Measurements from ENCODE around the gene CHD9NB.
A peak's percentile ranks its signal among the peaks of the same experiment; 100 is the strongest.

Gene CHD9NB

GRCh38 chr16:53043986-53044601 is 8.6 kb downstream of the CHD9NB start:
- no peaks in the 10 kb centered on the region for H3K36me3 ChIP-seq (replicated peaks in 1 of 2; ENCODE audit: control insufficient read depth in 2 of 2, insufficient read depth in 2 of 2, low read length in 2 of 2)
- peak overlapping the region; percentile 61 for H2AK5ac ChIP-seq (ENCODE audit: low read depth, low read length)
- peak overlapping the region; percentile 80 for H3K4me2 ChIP-seq (ENCODE audit: insufficient read depth, low read length, poor library complexity, severe bottlenecking)
- no peak overlapping the region for H4K91ac ChIP-seq (ENCODE audit: low read depth, low read length, poor library complexity)
- H3K23ac ChIP-seq (ENCODE audit: low read depth, low read length, poor library complexity), result no peak overlapping the region
- no peak overlapping the region for H3K4ac ChIP-seq (ENCODE audit: low read length)
- H2BK15ac ChIP-seq (ENCODE audit: low read length), result no peak overlapping the region
- H3K18ac ChIP-seq (ENCODE audit: low read length), result peak overlapping the region; percentile 89
- H2AFZ ChIP-seq (ENCODE audit: low read length), result peak overlapping the region; percentile 77
- peaks cover 0 to 2% of the 10 kb centered on the region in 2 donors for H3K9me3 ChIP-seq (replicated peaks in 1 of 2; ENCODE audit: control insufficient read depth in 2 of 2, insufficient read depth in 1 of 2, low read depth in 1 of 2, low read length in 2 of 2)
- H2BK120ac ChIP-seq (ENCODE audit: low read depth, low read length), result no peak overlapping the region
- peak overlapping the region; percentile 64 for H2BK12ac ChIP-seq (ENCODE audit: low read length)
- H3K27me3 ChIP-seq (ENCODE audit: control insufficient read depth in 3 of 3, insufficient read depth in 3 of 3, low read depth in 1 of 3, low read length in 3 of 3), result no peaks in the 10 kb centered on the region
- DNase-seq (ENCODE audit: low spot score), result peak; percentile 56
- no peak overlapping the region for H3K14ac ChIP-seq (ENCODE audit: low read length)
- peak overlapping the region; percentile 45 for H2BK5ac ChIP-seq (ENCODE audit: low read length)
- WGBS, 2 donors (ENCODE audit: extremely low coverage in 2 of 2, insufficient read length in 2 of 2, insufficient replicate concordance in 1 of 2), result no CpG with 5 or more reads among the region's 11 CpGs
- H3K27ac ChIP-seq (replicated peaks; ENCODE audit: low read length), result peak overlapping the region; percentile 42
- no peaks in the 10 kb centered on the region for H3K79me1 ChIP-seq (ENCODE audit: low read depth, low read length)
- peak overlapping the region; percentile 65 for H3K9ac ChIP-seq (ENCODE audit: low read depth, low read length, poor library complexity)
- no peak overlapping the region for H4K8ac ChIP-seq (ENCODE audit: low read depth, low read length)
- peaks cover 24 to 30% of the 10 kb centered on the region in 2 donors for H3K4me1 ChIP-seq (ENCODE audit: control insufficient read depth in 2 of 2, insufficient read depth in 1 of 2, low read depth in 1 of 2, low read length in 2 of 2)
- H3K4me3 ChIP-seq (ENCODE audit: low read length in 2 of 2), result peak overlapping the region; percentile 29 to 35

DNA sequence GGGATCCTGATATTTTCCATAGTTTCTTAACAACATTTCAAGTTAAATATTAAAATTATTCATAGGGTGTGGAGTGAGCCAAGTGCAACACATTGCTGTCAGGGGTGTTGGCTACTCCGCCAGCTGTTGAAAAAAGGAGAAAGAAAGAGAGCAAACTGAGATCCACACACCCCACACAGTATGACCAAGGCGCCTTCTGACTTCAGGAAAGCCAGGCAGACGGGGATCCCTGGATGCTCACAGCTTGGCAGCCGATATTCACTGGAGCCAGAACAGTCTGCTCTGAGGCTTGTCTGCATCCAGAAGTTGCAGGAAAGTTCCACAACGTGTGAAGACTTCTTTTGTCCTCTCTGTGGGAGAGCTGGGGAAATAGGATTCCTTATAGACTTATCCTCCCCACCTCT is 9.3 kb downstream of the CHD9NB start:
- Histone ChIP-seq H3K27ac (replicated peaks; ENCODE audit: low read length) (peak overlapping the region; percentile 38), H3K4me2 (ENCODE audit: insufficient read depth, low read length, poor library complexity, severe bottlenecking) (peak overlapping the region; percentile 80), H3K27me3 (ENCODE audit: control insufficient read depth in 3 of 3, insufficient read depth in 3 of 3, low read depth in 1 of 3, low read length in 3 of 3) (no peaks in the 10 kb centered on the region), H3K79me1 (ENCODE audit: low read depth, low read length) (no peaks in the 10 kb centered on the region), H2AFZ (ENCODE audit: low read length) (peak overlapping the region; percentile 77), H2BK15ac (ENCODE audit: low read length) (no peak overlapping the region), H3K9me3 (replicated peaks in 1 of 2; ENCODE audit: control insufficient read depth in 2 of 2, insufficient read depth in 1 of 2, low read depth in 1 of 2, low read length in 2 of 2) (peaks cover 0 to 2% of the 10 kb centered on the region in 2 donors), H3K4ac (ENCODE audit: low read length) (no peak overlapping the region), H3K14ac (ENCODE audit: low read length) (no peak overlapping the region), H3K18ac (ENCODE audit: low read length) (peak overlapping the region; percentile 66), H3K23ac (ENCODE audit: low read depth, low read length, poor library complexity) (no peak overlapping the region), H4K8ac (ENCODE audit: low read depth, low read length) (no peak overlapping the region), H2BK12ac (ENCODE audit: low read length) (no peak overlapping the region), H3K36me3 (replicated peaks in 1 of 2; ENCODE audit: control insufficient read depth in 2 of 2, insufficient read depth in 2 of 2, low read length in 2 of 2) (no peaks in the 10 kb centered on the region), H2AK5ac (ENCODE audit: low read depth, low read length) (no peak overlapping the region), H4K91ac (ENCODE audit: low read depth, low read length, poor library complexity) (no peak overlapping the region), H3K4me1 (ENCODE audit: control insufficient read depth in 2 of 2, insufficient read depth in 1 of 2, low read depth in 1 of 2, low read length in 2 of 2) (peaks cover 24 to 30% of the 10 kb centered on the region in 2 donors), H2BK120ac (ENCODE audit: low read depth, low read length) (no peak overlapping the region), H2BK5ac (ENCODE audit: low read length) (peak overlapping the region; percentile 45), H3K9ac (ENCODE audit: low read depth, low read length, poor library complexity) (no peak overlapping the region), H3K4me3 (ENCODE audit: low read length in 2 of 2) (peak overlapping the region; percentile 29 to 34)
- WGBS, 2 donors (ENCODE audit: extremely low coverage in 2 of 2, insufficient read length in 2 of 2, insufficient replicate concordance in 1 of 2), result no CpG with 5 or more reads among the region's 5 CpGs
- DNase-seq (ENCODE audit: low spot score), result no peak

DNA sequence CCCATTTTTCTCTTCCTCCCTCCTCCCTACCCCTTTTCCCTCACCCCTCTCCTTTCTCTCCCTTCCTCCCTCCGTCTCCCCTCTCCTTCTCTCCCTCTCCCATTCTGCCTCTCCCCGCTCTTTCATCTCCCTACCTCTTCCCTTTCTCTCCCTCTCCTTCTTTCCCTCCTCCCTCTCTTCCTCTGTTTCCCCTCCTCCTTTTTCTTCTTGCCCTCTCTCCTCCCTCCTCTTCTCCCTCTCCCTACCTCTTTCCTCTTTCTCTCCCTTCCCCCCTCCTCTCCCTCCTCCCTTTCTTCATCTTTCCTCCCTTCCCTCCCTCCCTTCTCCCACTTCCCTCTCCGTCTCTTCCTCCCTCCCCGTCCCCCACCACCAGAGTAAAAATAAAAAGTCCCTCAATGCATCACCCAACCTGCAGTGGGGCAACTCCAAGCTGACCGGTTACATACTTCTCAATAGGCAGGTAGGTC is 10.4 kb downstream of the CHD9NB start:
- Histone ChIP-seq H3K23ac (ENCODE audit: low read depth, low read length, poor library complexity) (no peak overlapping the region), H3K27ac (replicated peaks; ENCODE audit: low read length) (peak overlapping the region; percentile 75), H2BK12ac (ENCODE audit: low read length) (no peak overlapping the region), H2AK5ac (ENCODE audit: low read depth, low read length) (peak overlapping the region; percentile 39), H3K9me3 (replicated peaks in 1 of 2; ENCODE audit: control insufficient read depth in 2 of 2, insufficient read depth in 1 of 2, low read depth in 1 of 2, low read length in 2 of 2) (peaks cover 0 to 2% of the 10 kb centered on the region in 2 donors), H3K4me3 (ENCODE audit: low read length in 2 of 2) (no peak overlapping the region), H3K4me2 (ENCODE audit: insufficient read depth, low read length, poor library complexity, severe bottlenecking) (no peak overlapping the region), H3K27me3 (ENCODE audit: control insufficient read depth in 3 of 3, insufficient read depth in 3 of 3, low read depth in 1 of 3, low read length in 3 of 3) (no peaks in the 10 kb centered on the region), H2BK5ac (ENCODE audit: low read length) (no peak overlapping the region), H4K8ac (ENCODE audit: low read depth, low read length) (no peak overlapping the region), H3K4ac (ENCODE audit: low read length) (no peak overlapping the region), H3K9ac (ENCODE audit: low read depth, low read length, poor library complexity) (no peak overlapping the region), H3K14ac (ENCODE audit: low read length) (no peak overlapping the region), H3K4me1 (ENCODE audit: control insufficient read depth in 2 of 2, insufficient read depth in 1 of 2, low read depth in 1 of 2, low read length in 2 of 2) (peaks cover 24 to 30% of the 10 kb centered on the region in 2 donors), H4K91ac (ENCODE audit: low read depth, low read length, poor library complexity) (no peak overlapping the region), H2AFZ (ENCODE audit: low read length) (peak overlapping the region; percentile 90), H2BK15ac (ENCODE audit: low read length) (no peak overlapping the region), H3K36me3 (replicated peaks in 1 of 2; ENCODE audit: control insufficient read depth in 2 of 2, insufficient read depth in 2 of 2, low read length in 2 of 2) (no peaks in the 10 kb centered on the region), H3K79me1 (ENCODE audit: low read depth, low read length) (no peaks in the 10 kb centered on the region), H3K18ac (ENCODE audit: low read length) (no peak overlapping the region), H2BK120ac (ENCODE audit: low read depth, low read length) (no peak overlapping the region)
- no CpG with 5 or more reads among the region's 5 CpGs for WGBS, 2 donors (ENCODE audit: extremely low coverage in 2 of 2, insufficient read length in 2 of 2, insufficient replicate concordance in 1 of 2)
- no peak for DNase-seq (ENCODE audit: low spot score)

DNA sequence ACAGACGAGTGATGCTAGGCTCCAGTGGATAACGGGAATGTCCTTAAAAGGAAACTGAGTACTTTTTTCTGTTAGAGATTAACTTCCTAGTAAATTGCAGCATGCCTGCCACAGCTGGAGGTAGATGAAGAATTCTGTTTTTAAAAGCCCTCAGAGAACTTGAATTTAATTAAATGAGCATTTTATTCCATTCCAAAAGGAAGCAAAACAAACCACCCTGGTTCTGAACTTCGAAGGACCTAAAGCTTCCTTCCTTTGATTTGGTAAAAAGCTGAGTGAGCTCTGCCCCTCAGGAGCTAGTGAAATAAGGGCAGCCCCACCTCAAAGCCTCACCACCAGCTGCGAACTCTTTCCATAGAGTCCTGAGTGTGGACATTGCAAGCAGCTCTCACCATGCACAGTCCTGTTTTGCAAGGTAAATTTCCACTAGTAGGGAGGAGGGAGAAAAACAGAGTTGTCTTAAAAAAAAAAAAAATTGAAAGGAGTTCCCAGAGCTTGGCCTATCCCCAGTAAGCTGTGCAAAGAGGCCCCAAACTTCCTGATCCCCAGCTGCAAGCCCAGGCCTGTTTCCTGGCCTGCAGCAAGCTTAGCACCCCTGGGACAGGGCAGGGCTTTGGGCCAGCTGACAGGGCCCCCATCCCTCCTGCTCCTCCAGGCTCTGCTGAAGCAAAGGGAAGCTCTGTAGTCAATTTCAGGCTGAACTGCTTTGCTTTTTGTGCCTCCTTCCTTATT is 11.2 kb downstream of the CHD9NB start:
- no peak overlapping the region for H3K4ac ChIP-seq (ENCODE audit: low read length)
- no peaks in the 10 kb centered on the region for H3K79me1 ChIP-seq (ENCODE audit: low read depth, low read length)
- no peak overlapping the region for H4K8ac ChIP-seq (ENCODE audit: low read depth, low read length)
- peaks cover 24 to 30% of the 10 kb centered on the region in 2 donors for H3K4me1 ChIP-seq (ENCODE audit: control insufficient read depth in 2 of 2, insufficient read depth in 1 of 2, low read depth in 1 of 2, low read length in 2 of 2)
- H3K14ac ChIP-seq (ENCODE audit: low read length), result no peak overlapping the region
- peak overlapping the region; percentile 20 for H3K4me2 ChIP-seq (ENCODE audit: insufficient read depth, low read length, poor library complexity, severe bottlenecking)
- H2BK15ac ChIP-seq (ENCODE audit: low read length), result no peak overlapping the region
- H3K23ac ChIP-seq (ENCODE audit: low read depth, low read length, poor library complexity), result no peak overlapping the region
- no peak overlapping the region for H2BK120ac ChIP-seq (ENCODE audit: low read depth, low read length)
- H3K36me3 ChIP-seq (replicated peaks in 1 of 2; ENCODE audit: control insufficient read depth in 2 of 2, insufficient read depth in 2 of 2, low read length in 2 of 2), result no peaks in the 10 kb centered on the region
- no peak overlapping the region for H2BK5ac ChIP-seq (ENCODE audit: low read length)
- H3K18ac ChIP-seq (ENCODE audit: low read length), result peak overlapping the region; percentile 88
- no peak overlapping the region for H3K4me3 ChIP-seq (ENCODE audit: low read length in 2 of 2)
- H3K27ac ChIP-seq (replicated peaks; ENCODE audit: low read length), result peak overlapping the region; percentile 75
- WGBS, 2 donors (ENCODE audit: extremely low coverage in 2 of 2, insufficient read length in 2 of 2, insufficient replicate concordance in 1 of 2), result no CpG with 5 or more reads among the region's 4 CpGs
- H3K27me3 ChIP-seq (ENCODE audit: control insufficient read depth in 3 of 3, insufficient read depth in 3 of 3, low read depth in 1 of 3, low read length in 3 of 3), result no peaks in the 10 kb centered on the region
- H3K9ac ChIP-seq (ENCODE audit: low read depth, low read length, poor library complexity), result no peak overlapping the region
- H2AFZ ChIP-seq (ENCODE audit: low read length), result peak overlapping the region; percentile 90
- H3K9me3 ChIP-seq (replicated peaks in 1 of 2; ENCODE audit: control insufficient read depth in 2 of 2, insufficient read depth in 1 of 2, low read depth in 1 of 2, low read length in 2 of 2), result no peaks in the 10 kb centered on the region
- H2BK12ac ChIP-seq (ENCODE audit: low read length), result no peak overlapping the region
- peak overlapping the region; percentile 39 for H2AK5ac ChIP-seq (ENCODE audit: low read depth, low read length)
- no peak overlapping the region for H4K91ac ChIP-seq (ENCODE audit: low read depth, low read length, poor library complexity)
- no peak for DNase-seq (ENCODE audit: low spot score)

All from neuronal stem cell (in vitro differentiated cells).